HepG2 (cell line): ENCODE results near the gene PADI1. TPM values are rescaled to one million over a fixed set of nuclear protein-coding genes. Genes with fewer than 3 reads are reported as not detected.

Source experiments
- ATAC-seq: fragments of 200-7000 bp; cut with Tn5 transposase; 3 replicates; pipeline ENCODE4 v1.9.1; 2020; ENCODE audit warnings: mild to moderate bottlenecking, moderate library complexity
- BruUV-seq: library from RNA; stranded (reverse); fragments of 400-500 nt; replicated peaks from 2 replicates; lab custom pipeline; 2021; lab: Mats Ljungman, UMichigan
- CTCF ChIA-PET: fragments of 300-600 bp; formaldehyde crosslinking; extraction: SDS; loops from one replicate; lab custom pipeline; 2021; ENCODE audit warnings: low total read pairs, inconsistent platforms, low intra/inter-chr PET ratio; lab: Yijun Ruan, JAX
- POLR2A ChIA-PET: fragments of 350-600 bp; sonication (Branson Sonifier 250); formaldehyde crosslinking; loops from one replicate; lab custom pipeline; 2020; ENCODE audit warnings: antibody characterized with exemption, inconsistent platforms; lab: Yijun Ruan, JAX
- DNase-seq: peaks from one replicate; pipeline ENCODE4 v3.0.0-alpha.2; 2015; ENCODE audit warnings: low spot score
- FAIRE-seq: peaks from 3 replicates; lab custom pipeline; 2011; peaks lifted over from hg19 to GRCh38; lab: Jason Lieb, UNC
- H2AFZ ChIP-seq: one replicate; pipeline ENCODE4 v1.6.1; 2011; ENCODE audit warnings: low read length, inconsistent platforms
- H3K27ac ChIP-seq: fragments of 300-600 bp; 3 replicates; pipeline ENCODE4 v1.8.0; 2011; ENCODE audit warnings: mixed run types, mild to moderate bottlenecking, mixed read lengths, low read length, inconsistent platforms; ENCODE audit not compliant: insufficient read depth; ENCODE audit errors: extremely low read length
- H3K27me3 ChIP-seq, 2 experiments: fragments of 200-600 bp in 1 of 2; 2 replicates in 1 of 2; 3 replicates in 1 of 2; pipeline versions ENCODE4 v1.6.0 to v1.8.0; 2011; ENCODE audit warnings: low read length in 2 of 2, mild to moderate bottlenecking in 2 of 2, moderate library complexity in 2 of 2, inconsistent platforms in 1 of 2; ENCODE audit not compliant: insufficient read depth in 2 of 2, control insufficient read depth in 1 of 2
- H3K36me3 ChIP-seq, 2 experiments: fragments of 200-600 bp in 1 of 2; replicated peaks in 1 of 2; 2 replicates in 1 of 2; 3 replicates in 1 of 2; pipeline versions ENCODE4 v1.5.1 to v1.8.0; 2011; ENCODE audit warnings: low read length in 2 of 2, inconsistent platforms in 1 of 2; ENCODE audit not compliant: insufficient read depth in 2 of 2, control insufficient read depth in 1 of 2
- H3K4me1 ChIP-seq: 2 replicates; pipeline ENCODE4 v1.5.1; 2012; ENCODE audit warnings: low read length, inconsistent platforms; ENCODE audit not compliant: insufficient read depth
- H3K4me2 ChIP-seq: 2 replicates; pipeline ENCODE4 v1.6.0; 2011; ENCODE audit warnings: low read depth, low read length, inconsistent platforms
- H3K4me3 ChIP-seq, 3 experiments: fragments of 200-600 bp in 1 of 3; sonication (generic), shearing (Covaris generic) in 1 of 3; replicated peaks in 1 of 3; 2 replicates each; pipeline ENCODE4 v1.5.1; 2011 to 2016; ENCODE audit warnings: low read length in 3 of 3, inconsistent platforms in 2 of 3, low read depth in 2 of 3, mild to moderate bottlenecking in 2 of 3, control low read depth in 1 of 3, mixed read lengths in 1 of 3; ENCODE audit not compliant: insufficient read depth in 1 of 3
- H3K79me2 ChIP-seq: one replicate; pipeline ENCODE4 v1.6.1; 2011; ENCODE audit warnings: low read length, inconsistent platforms; ENCODE audit not compliant: insufficient read depth
- H3K9ac ChIP-seq: 2 replicates; pipeline ENCODE4 v1.6.0; 2011; ENCODE audit warnings: mild to moderate bottlenecking, low read depth, low read length, inconsistent platforms; ENCODE audit not compliant: insufficient read depth
- H3K9me3 ChIP-seq: 2 replicates; pipeline ENCODE4 v1.5.1; 2012; ENCODE audit warnings: mild to moderate bottlenecking, low read length
- H4K20me1 ChIP-seq: 2 replicates; pipeline ENCODE4 v1.6.0; 2011; ENCODE audit warnings: inconsistent platforms, mild to moderate bottlenecking, low read length, moderate library complexity; ENCODE audit not compliant: insufficient read depth
- SRSF1 ChIP-seq: fragments of 200-400 bp; formaldehyde crosslinking; optimal IDR thresholded peaks from 2 replicates; pipeline ENCODE3; 2017; ENCODE audit warnings: mild to moderate bottlenecking, low read depth, low read length, moderate library complexity
- ZNF841 ChIP-seq: sonication (generic); formaldehyde crosslinking; IDR thresholded peaks from 2 replicates; pipeline ENCODE4 v1.8.1; 2023; ENCODE audit warnings: missing genetic modification reagents, borderline replicate concordance
- WGBS: methylation state at CpG from one replicate; pipeline ENCODE4 v1.1.6; 2017; ENCODE audit warnings: low lambda C conversion rate; 5-methylcytosine and 5-hydroxymethylcytosine counted together
- in situ Hi-C: cut with HindIII; loops from 2 replicates; pipeline ENCODE4 v1.10.0; 2017; ENCODE audit warnings: low pct_unique_long_range_greater_than_20kb; ENCODE audit not compliant: extremely low pct_ligation_motif_present
- intact Hi-C: fragments of 100-400 bp; cut with micrococcal nuclease; formaldehyde crosslinking; loops from one replicate; pipeline ENCODE4 v1.10.0; 2022; ENCODE audit not compliant: unreplicated experiment
- polyA plus RNA-seq, 8 experiments: library from polyadenylated mRNA; depleted of rRNA in 3 of 8; stranded (reverse) in 7 of 8; unstranded in 1 of 8; fragments of >200 nt; fragmentation: Illumina TruSeq in 4 of 8; extraction: Trizol in 4 of 8; gene quantifications; 2 replicates each; pipeline versions ENCODE4 v1.2.1 to v1.2.3, GENCODE V29; 2011 to 2016; ENCODE audit warnings: low read depth in 4 of 8, missing spikeins in 1 of 8, mixed read lengths in 1 of 8; ENCODE audit not compliant: insufficient read depth in 1 of 8
- total RNA-seq, 5 experiments: library from RNA; depleted of rRNA; stranded (reverse); fragments of >200 nt; fragmentation: Illumina TruSeq; extraction: Trizol; gene quantifications; 2 replicates each; pipeline ENCODE4 v1.2.3, GENCODE V29; 2016; ENCODE audit warnings: low read depth in 1 of 5
- TF ChIP-seq, protein P1 (sequence below): sonication (generic); formaldehyde crosslinking; IDR thresholded peaks from 2 replicates; pipeline ENCODE4 v1.8.0; 2022; ENCODE audit warnings: mild to moderate bottlenecking, missing genetic modification reagents, moderate library complexity
- TF ChIP-seq, protein P2 (sequence below): sonication (generic); formaldehyde crosslinking; IDR thresholded peaks from 2 replicates; pipeline ENCODE4 v1.5.1; 2020; ENCODE audit warnings: mild to moderate bottlenecking, moderate library complexity, missing genetic modification reagents

PADI1 gene
- total and polyA plus RNA-seq, 2 of the 13 experiments (the other 11 are each of a cell fraction or from before 2014, with no cell fraction given): not detected

DNA sequence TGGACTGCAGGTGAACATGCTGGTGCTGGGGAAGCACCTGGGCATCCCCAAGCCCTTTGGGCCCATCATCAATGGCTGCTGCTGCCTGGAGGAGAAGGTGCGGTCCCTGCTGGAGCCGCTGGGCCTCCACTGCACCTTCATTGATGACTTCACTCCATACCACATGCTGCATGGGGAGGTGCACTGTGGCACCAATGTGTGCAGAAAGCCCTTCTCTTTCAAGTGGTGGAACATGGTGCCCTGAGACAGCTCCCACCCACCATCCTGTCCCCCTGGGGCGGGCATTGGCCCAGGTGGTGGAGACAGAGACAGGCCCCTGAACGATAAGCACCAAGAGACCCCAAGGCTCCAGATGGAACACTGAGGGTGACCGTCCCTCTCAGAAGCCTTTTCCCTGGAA is 77.9 kb downstream of the PADI1 start:
- ChIA-PET CTCF (no interaction called here), POLR2A (no interaction called here)
- in situ Hi-C loops (no loop called here), intact Hi-C loops (no loop called here)
- TF ChIP-seq, protein P1, sequence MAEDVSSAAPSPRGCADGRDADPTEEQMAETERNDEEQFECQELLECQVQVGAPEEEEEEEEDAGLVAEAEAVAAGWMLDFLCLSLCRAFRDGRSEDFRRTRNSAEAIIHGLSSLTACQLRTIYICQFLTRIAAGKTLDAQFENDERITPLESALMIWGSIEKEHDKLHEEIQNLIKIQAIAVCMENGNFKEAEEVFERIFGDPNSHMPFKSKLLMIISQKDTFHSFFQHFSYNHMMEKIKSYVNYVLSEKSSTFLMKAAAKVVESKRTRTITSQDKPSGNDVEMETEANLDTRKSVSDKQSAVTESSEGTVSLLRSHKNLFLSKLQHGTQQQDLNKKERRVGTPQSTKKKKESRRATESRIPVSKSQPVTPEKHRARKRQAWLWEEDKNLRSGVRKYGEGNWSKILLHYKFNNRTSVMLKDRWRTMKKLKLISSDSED (CRISPR knock-in tag): no peak
- TF ChIP-seq, protein P2, sequence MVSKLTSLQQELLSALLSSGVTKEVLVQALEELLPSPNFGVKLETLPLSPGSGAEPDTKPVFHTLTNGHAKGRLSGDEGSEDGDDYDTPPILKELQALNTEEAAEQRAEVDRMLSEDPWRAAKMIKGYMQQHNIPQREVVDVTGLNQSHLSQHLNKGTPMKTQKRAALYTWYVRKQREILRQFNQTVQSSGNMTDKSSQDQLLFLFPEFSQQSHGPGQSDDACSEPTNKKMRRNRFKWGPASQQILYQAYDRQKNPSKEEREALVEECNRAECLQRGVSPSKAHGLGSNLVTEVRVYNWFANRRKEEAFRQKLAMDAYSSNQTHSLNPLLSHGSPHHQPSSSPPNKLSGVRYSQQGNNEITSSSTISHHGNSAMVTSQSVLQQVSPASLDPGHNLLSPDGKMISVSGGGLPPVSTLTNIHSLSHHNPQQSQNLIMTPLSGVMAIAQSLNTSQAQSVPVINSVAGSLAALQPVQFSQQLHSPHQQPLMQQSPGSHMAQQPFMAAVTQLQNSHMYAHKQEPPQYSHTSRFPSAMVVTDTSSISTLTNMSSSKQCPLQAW (CRISPR knock-in tag): no peak
- no peak for TF ChIP-seq ZNF841 (CRISPR knock-in tag)
- peaks cover 4 to 23% of the 10 kb centered on the region in 2 experiments; a peak in 2 of 5 replicates for H3K27me3 ChIP-seq
- no TSS peak for BruUV-seq
- no peaks in the 10 kb centered on the region for H4K20me1 ChIP-seq
- H3K36me3 ChIP-seq: no peaks in the 10 kb centered on the region
- WGBS: 0% methylated on average over 2 of the region's 5 CpGs
- FAIRE-seq: no peak
- ATAC-seq: no peak
- H3K4me1 ChIP-seq: no peaks in the 10 kb centered on the region
- H3K4me2 ChIP-seq: no peak overlapping the region
- H3K9me3 ChIP-seq: no peaks in the 10 kb centered on the region
- DNase-seq: no peak
- H2AFZ ChIP-seq: no peak overlapping the region
- no peak overlapping the region for H3K9ac ChIP-seq
- no peaks in the 10 kb centered on the region for H3K79me2 ChIP-seq
- no peak overlapping the region for H3K27ac ChIP-seq
- H3K4me3 ChIP-seq: no peak overlapping the region

DNA sequence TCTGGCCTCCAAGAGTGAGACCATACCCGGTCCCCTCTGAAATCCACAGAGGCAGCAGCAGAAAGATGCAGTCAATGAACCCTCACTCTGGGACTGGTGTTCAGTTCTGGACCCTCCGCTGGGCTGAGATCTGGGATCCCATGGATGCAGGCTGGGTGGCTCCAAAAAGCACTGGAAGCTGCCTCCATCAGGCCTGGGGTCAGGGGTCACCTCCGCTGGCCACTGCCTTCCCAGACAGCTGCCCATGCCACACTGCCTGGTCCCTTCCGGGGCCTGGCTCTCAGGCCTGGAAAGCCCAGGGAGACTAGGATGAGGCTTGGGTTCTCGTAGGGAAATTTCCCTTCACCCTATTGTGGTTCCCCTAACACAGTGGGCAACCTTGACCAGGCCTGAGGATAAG is 81.7 kb downstream of the PADI1 start:
- intact Hi-C loops (no loop called here), in situ Hi-C loops (no loop called here)
- Histone ChIP-seq H3K4me3 (no peak overlapping the region), H3K36me3 (no peaks in the 10 kb centered on the region), H3K79me2 (no peaks in the 10 kb centered on the region), H3K9ac (no peak overlapping the region), H3K4me1 (no peaks in the 10 kb centered on the region), H3K27me3 (peaks cover 2 to 32% of the 10 kb centered on the region in 2 experiments; a peak in 3 of 5 replicates), H2AFZ (no peak overlapping the region), H4K20me1 (no peaks in the 10 kb centered on the region), H3K4me2 (no peak overlapping the region), H3K27ac (no peak overlapping the region), H3K9me3 (no peaks in the 10 kb centered on the region)
- POLR2A ChIA-PET: no interaction called here
- no peak for DNase-seq
- CTCF ChIA-PET: no interaction called here
- no peak for FAIRE-seq
- BruUV-seq: no TSS peak
- WGBS: 17% methylated on average over 5 of the region's 5 CpGs
- ATAC-seq: no peak
- no peak for TF ChIP-seq SRSF1
